Activated CD8-positive, alpha-beta memory T cell treated with anti-CD3 and anti-CD28 coated beads for 36 hours (primary cell): ENCODE results near the gene PDLIM3. TPM values are rescaled to one million over a fixed set of nuclear protein-coding genes. Genes with fewer than 3 reads are reported as not detected.

ENCODE experiments used
- CTCF ChIA-PET: fragments of 350-600 bp; sonication (Branson Sonifier 250); formaldehyde crosslinking; loops from one replicate; lab custom pipeline; 2021; ENCODE audit warnings: antibody characterized with exemption; lab: Charles Lee
- POLR2A ChIA-PET: fragments of 350-600 bp; sonication (Branson Sonifier 250); formaldehyde crosslinking; loops from one replicate; lab custom pipeline; 2021; ENCODE audit warnings: antibody characterized with exemption; lab: Charles Lee
- total RNA-seq, 2 experiments: library from RNA; stranded (reverse); gene quantifications; one replicate each; pipeline ENCODE4 v1.2.3, GENCODE V29; 2021

The PDLIM3 gene
- total RNA-seq, 2 experiments from 2014 or later: not detected

GRCh38 chr4:185488650-185489049, 46.7 kb downstream of the PDLIM3 start:
- ChIA-PET CTCF (no interaction called here), POLR2A (no interaction called here)

- POLR2A ChIA-PET: no interaction called here
- CTCF ChIA-PET: no interaction called here
Observed at GRCh38 chr4:185481401-185481800, 53.9 kb downstream of the PDLIM3 start.

GRCh38 chr4:185480016-185480732, 55.1 kb downstream of the PDLIM3 start:
- CTCF ChIA-PET: no interaction called here
- POLR2A ChIA-PET: no interaction called here

- CTCF ChIA-PET: no interaction called here
Observed at GRCh38 chr4:185479507-185479971, 55.8 kb downstream of the PDLIM3 start.

GRCh38 chr4:185473247-185473646, 62.1 kb downstream of the PDLIM3 start:
- CTCF ChIA-PET: interaction anchor here (0.6 to 2.0 kb wide), 4 partner anchors 17 to 298 kb away, joined by 3 to 6 read pairs (median 4); no protein-coding TSS in a partner anchor
- POLR2A ChIA-PET: no interaction called here

More at GRCh38 chr4:185479507-185479971, 55.8 kb downstream of the PDLIM3 start:
- POLR2A ChIA-PET: no interaction called here

- POLR2A ChIA-PET: no interaction called here
- CTCF ChIA-PET: interaction anchor here (0.8 to 2.0 kb wide), 3 partner anchors 11 to 126 kb away, joined by 4 to 6 read pairs (median 5); no protein-coding TSS in a partner anchor
Observed at GRCh38 chr4:185472103-185472542, 63.2 kb downstream of the PDLIM3 start.

- ChIA-PET CTCF (interaction anchor here (0.8 kb wide), 1 partner anchor 11 kb away, joined by 5 read pairs; no protein-coding TSS in a partner anchor), POLR2A (interaction anchor here (0.7 kb wide), 1 partner anchor 45 kb away, joined by 8 read pairs; no protein-coding TSS in a partner anchor)
Observed at GRCh38 chr4:185471235-185472102, 63.8 kb downstream of the PDLIM3 start, which contains the start of gene CCDC110. Gene CCDC110 (minus strand): TSS chr4:185471733. CDS start chr4:185471683, 50 bp downstream.

- ChIA-PET POLR2A (no interaction called here), CTCF (no interaction called here)
Observed at GRCh38 chr4:185470501-185471195, 64.7 kb downstream of the PDLIM3 start.

GRCh38 chr4:185469580-185470154, 65.6 kb downstream of the PDLIM3 start:
- ChIA-PET POLR2A (no interaction called here), CTCF (interaction anchor here (1.0 kb wide), 1 partner anchor 9 kb away, joined by 3 read pairs; no protein-coding TSS in a partner anchor)

- ChIA-PET POLR2A (no interaction called here), CTCF (interaction anchor here (1.0 kb wide), 1 partner anchor 8 kb away, joined by 3 read pairs; no protein-coding TSS in a partner anchor)
Observed at GRCh38 chr4:185468999-185469398, 66.3 kb downstream of the PDLIM3 start.

GRCh38 chr4:185467991-185468390, 67.3 kb downstream of the PDLIM3 start:
- ChIA-PET POLR2A (no interaction called here), CTCF (no interaction called here)

GRCh38 chr4:185467101-185467500, 68.2 kb downstream of the PDLIM3 start:
- ChIA-PET CTCF (no interaction called here), POLR2A (no interaction called here)

- CTCF ChIA-PET: no interaction called here
Observed at GRCh38 chr4:185465707-185466106, 69.6 kb downstream of the PDLIM3 start.

GRCh38 chr4:185464887-185465286, 70.4 kb downstream of the PDLIM3 start:
- ChIA-PET CTCF (no interaction called here), POLR2A (no interaction called here)

More at GRCh38 chr4:185465707-185466106, 69.6 kb downstream of the PDLIM3 start:
- POLR2A ChIA-PET: no interaction called here

GRCh38 chr4:185464183-185464582, 71.1 kb downstream of the PDLIM3 start:
- ChIA-PET CTCF (interaction anchor here (0.9 kb wide), 1 partner anchor 134 kb away, joined by 3 read pairs; no protein-coding TSS in a partner anchor), POLR2A (no interaction called here)

GRCh38 chr4:185463541-185463940, 71.8 kb downstream of the PDLIM3 start:
- CTCF ChIA-PET: interaction anchor here (0.9 kb wide), 1 partner anchor 134 kb away, joined by 3 read pairs; no protein-coding TSS in a partner anchor
- POLR2A ChIA-PET: no interaction called here

- CTCF ChIA-PET: interaction anchor here (1.2 kb wide), 1 partner anchor 8 kb away, joined by 3 read pairs; no protein-coding TSS in a partner anchor
- POLR2A ChIA-PET: no interaction called here
Observed at GRCh38 chr4:185461565-185461964, 73.7 kb downstream of the PDLIM3 start.

- ChIA-PET POLR2A (no interaction called here), CTCF (no interaction called here)
Observed at GRCh38 chr4:185457136-185457535, 78.2 kb downstream of the PDLIM3 start.
